ENCODE results near the gene SNN. TPM values are rescaled to one million over a fixed set of nuclear protein-coding genes. Genes with fewer than 3 reads are reported as not detected.
A peak's percentile ranks its signal among the peaks of the same experiment; 100 is the strongest.

The SNN gene
- total and polyA plus RNA-seq, 10 donors, result 22.3 to 59.5 (median 48.7) TPM

DNA sequence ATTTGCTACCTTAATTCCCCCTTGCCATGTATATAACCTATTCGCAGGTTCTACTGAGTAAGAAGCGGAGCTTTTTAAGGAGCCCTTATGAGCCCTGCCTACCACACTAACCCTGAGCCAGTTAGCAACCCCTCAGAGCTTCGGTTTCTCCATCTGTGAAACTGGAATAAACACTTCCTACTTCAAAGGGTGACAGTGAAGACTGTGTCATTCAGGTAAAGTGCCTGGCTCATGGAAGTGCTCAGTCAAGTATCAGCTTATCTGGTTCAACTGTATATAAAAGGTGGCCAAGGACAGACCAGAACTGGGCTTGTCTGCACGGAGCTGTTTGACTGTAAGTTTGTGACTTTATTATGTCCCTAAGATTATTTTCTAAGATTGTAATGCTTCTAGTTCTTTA, 43.4 kb downstream of the SNN start:
- H3K9me3 ChIP-seq, result no peaks in the 10 kb centered on the region
- no peak for TF ChIP-seq POLR2A (IDR thresholded peaks at IDR 0.05)
- TF ChIP-seq, protein P1, sequence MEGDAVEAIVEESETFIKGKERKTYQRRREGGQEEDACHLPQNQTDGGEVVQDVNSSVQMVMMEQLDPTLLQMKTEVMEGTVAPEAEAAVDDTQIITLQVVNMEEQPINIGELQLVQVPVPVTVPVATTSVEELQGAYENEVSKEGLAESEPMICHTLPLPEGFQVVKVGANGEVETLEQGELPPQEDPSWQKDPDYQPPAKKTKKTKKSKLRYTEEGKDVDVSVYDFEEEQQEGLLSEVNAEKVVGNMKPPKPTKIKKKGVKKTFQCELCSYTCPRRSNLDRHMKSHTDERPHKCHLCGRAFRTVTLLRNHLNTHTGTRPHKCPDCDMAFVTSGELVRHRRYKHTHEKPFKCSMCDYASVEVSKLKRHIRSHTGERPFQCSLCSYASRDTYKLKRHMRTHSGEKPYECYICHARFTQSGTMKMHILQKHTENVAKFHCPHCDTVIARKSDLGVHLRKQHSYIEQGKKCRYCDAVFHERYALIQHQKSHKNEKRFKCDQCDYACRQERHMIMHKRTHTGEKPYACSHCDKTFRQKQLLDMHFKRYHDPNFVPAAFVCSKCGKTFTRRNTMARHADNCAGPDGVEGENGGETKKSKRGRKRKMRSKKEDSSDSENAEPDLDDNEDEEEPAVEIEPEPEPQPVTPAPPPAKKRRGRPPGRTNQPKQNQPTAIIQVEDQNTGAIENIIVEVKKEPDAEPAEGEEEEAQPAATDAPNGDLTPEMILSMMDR (IDR thresholded peaks at IDR 0.05 in 8 of 11, conservative IDR thresholded peaks at IDR 0.05 in 3 of 11), result no peak
- no peak for TF ChIP-seq POLR2AphosphoS5 (IDR thresholded peaks at IDR 0.05)
- H3K4me1 ChIP-seq, result peaks cover 0 to 41% (median 13%) of the 10 kb centered on the region in 6 donors
- no peak for DNase-seq
- H3K27ac ChIP-seq, result no peak overlapping the region
- no peak overlapping the region for H3K4me3 ChIP-seq
- intact Hi-C loops (cut with DNase I; ENCODE audit: low total_unique reads), result loop anchor here (5.0 to 10.0 kb wide), 3 partner anchors 179 to 747 kb away; no protein-coding TSS in a partner anchor
- H3K36me3 ChIP-seq, result peaks cover 0 to 87% (median 17%) of the 10 kb centered on the region in 6 donors
- 93 to 99% (median 94%) methylated on average over 4 of the region's 4 CpGs for WGBS, 5 donors
- H3K27me3 ChIP-seq (replicated peaks in 1 of 7), result no peaks in the 10 kb centered on the region

DNA sequence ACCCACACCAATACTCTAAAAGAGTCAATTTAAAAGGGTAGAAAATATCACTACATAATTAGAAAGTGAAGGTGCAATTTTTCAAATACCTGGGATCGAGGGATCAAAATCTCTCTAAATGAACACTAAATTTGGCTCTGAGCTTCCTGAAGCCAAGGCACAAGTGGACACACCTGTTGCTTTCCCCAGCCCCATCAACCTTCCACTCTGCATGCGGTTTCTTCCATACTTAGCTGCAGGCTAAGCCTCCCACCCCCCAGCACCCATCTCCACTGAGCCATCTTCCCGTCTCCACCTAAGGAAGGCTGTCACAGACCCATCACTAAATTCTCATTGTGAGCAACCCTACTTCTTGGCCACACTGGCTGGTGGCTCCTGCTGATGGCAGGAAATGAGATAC, 43.9 kb downstream of the SNN start:
- DNase-seq, result no peak
- Histone ChIP-seq H3K4me1 (peaks cover 0 to 41% (median 13%) of the 10 kb centered on the region in 6 donors), H3K9me3 (no peaks in the 10 kb centered on the region), H3K4me3 (no peak overlapping the region), H3K27ac (no peak overlapping the region), H3K36me3 (peaks cover 0 to 85% (median 17%) of the 10 kb centered on the region in 6 donors), H3K27me3 (replicated peaks in 1 of 7) (no peaks in the 10 kb centered on the region)
- intact Hi-C loops (cut with DNase I; ENCODE audit: low total_unique reads), result loop anchor here (5.0 to 10.0 kb wide), 3 partner anchors 180 to 747 kb away; no protein-coding TSS in a partner anchor
- 94 to 97% (median 95%) methylated on average over 3 of the region's 3 CpGs for WGBS, 5 donors
- TF ChIP-seq POLR2AphosphoS5 (IDR thresholded peaks at IDR 0.05) (no peak), POLR2A (IDR thresholded peaks at IDR 0.05) (no peak)
- TF ChIP-seq, protein P1 (IDR thresholded peaks at IDR 0.05 in 8 of 11, conservative IDR thresholded peaks at IDR 0.05 in 3 of 11), result no peak

DNA sequence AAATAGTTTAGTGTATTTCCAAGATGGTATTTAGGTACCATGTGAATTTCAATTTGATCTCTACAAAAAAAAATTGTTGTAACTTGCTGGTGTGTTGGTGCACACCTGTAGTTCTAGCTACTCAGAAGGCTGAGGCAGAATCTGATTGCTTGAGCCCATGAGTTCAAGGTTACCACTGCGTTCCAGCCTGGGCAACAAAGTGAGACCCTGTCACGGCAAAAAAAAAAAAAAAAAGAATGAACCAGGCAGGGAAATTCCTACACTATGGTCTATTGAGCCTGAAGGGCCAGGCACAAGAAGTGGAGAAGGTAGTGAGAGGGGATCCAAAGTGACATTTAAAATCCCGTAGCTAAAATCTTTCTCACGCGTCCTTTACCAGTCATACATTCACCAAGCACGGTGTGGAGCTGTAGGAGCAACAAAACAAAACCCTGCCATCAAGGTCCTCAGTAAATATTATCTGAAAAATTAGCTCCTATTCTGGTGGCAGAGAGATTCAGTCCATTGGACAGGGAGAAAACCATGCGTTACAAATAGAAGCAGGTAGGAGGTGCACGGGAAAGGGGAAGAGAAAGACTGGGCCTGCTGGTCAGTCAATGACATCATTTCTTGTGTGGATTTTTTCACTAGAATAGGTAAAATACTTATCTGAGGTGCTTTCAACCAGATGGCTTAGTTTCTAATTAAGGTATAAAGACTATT, 47.1 kb downstream of the SNN start:
- peaks cover 0 to 89% (median 21%) of the 10 kb centered on the region in 6 donors for H3K36me3 ChIP-seq
- intact Hi-C loops (cut with DNase I; ENCODE audit: low total_unique reads), result loop anchor here (10.0 kb wide), 2 partner anchors 311 to 751 kb away; no protein-coding TSS in a partner anchor
- TF ChIP-seq, protein P1 (IDR thresholded peaks at IDR 0.05 in 8 of 11, conservative IDR thresholded peaks at IDR 0.05 in 3 of 11), result no peak
- TF ChIP-seq POLR2A (IDR thresholded peaks at IDR 0.05), result no peak
- no peaks in the 10 kb centered on the region for H3K27me3 ChIP-seq (replicated peaks in 1 of 7)
- peaks cover 0 to 57% (median 12%) of the 10 kb centered on the region in 6 donors for H3K4me1 ChIP-seq
- WGBS, 5 donors, result 77 to 84% (median 82%) methylated on average over 8 of the region's 8 CpGs
- H3K27ac ChIP-seq, result peak overlapping the region in 2 of 8 donors; percentile 1 to 31
- no peak for DNase-seq
- H3K9me3 ChIP-seq, result no peaks in the 10 kb centered on the region
- no peak overlapping the region for H3K4me3 ChIP-seq

GRCh38 chr16:11716336-11716735, 48.1 kb downstream of the SNN start:
- Histone ChIP-seq H3K27ac (peak overlapping the region in 1 of 8 donors; percentile 1), H3K36me3 (peaks cover 0 to 89% (median 28%) of the 10 kb centered on the region in 6 donors), H3K9me3 (no peaks in the 10 kb centered on the region), H3K4me3 (no peak overlapping the region), H3K4me1 (peaks cover 0 to 47% (median 10%) of the 10 kb centered on the region in 6 donors), H3K27me3 (replicated peaks in 1 of 7) (no peaks in the 10 kb centered on the region)
- intact Hi-C loops (cut with DNase I; ENCODE audit: low total_unique reads), result loop anchor here (10.0 kb wide), 2 partner anchors 312 to 752 kb away; no protein-coding TSS in a partner anchor
- DNase-seq, result no peak
- TF ChIP-seq, protein P1 (IDR thresholded peaks at IDR 0.05 in 8 of 11, conservative IDR thresholded peaks at IDR 0.05 in 3 of 11), result no peak
- TF ChIP-seq POLR2AphosphoS5 (IDR thresholded peaks at IDR 0.05) (no peak), POLR2A (IDR thresholded peaks at IDR 0.05) (no peak)
